Fibroblast of gingiva (primary cell): ENCODE data around the gene ITGB1BP1.

Experiments
- DNase-seq: peaks from one replicate; pipeline ENCODE4 v3.0.0-alpha.2; 2011; ENCODE audit warnings: low read depth

ITGB1BP1 gene

GRCh38 chr2:9377461-9378097 is 45.7 kb downstream of the ITGB1BP1 start:
- DNase-seq = no peak

- DNase-seq = no peak
Measured at GRCh38 chr2:9375857-9376428, 47.4 kb downstream of the ITGB1BP1 start.

DNA sequence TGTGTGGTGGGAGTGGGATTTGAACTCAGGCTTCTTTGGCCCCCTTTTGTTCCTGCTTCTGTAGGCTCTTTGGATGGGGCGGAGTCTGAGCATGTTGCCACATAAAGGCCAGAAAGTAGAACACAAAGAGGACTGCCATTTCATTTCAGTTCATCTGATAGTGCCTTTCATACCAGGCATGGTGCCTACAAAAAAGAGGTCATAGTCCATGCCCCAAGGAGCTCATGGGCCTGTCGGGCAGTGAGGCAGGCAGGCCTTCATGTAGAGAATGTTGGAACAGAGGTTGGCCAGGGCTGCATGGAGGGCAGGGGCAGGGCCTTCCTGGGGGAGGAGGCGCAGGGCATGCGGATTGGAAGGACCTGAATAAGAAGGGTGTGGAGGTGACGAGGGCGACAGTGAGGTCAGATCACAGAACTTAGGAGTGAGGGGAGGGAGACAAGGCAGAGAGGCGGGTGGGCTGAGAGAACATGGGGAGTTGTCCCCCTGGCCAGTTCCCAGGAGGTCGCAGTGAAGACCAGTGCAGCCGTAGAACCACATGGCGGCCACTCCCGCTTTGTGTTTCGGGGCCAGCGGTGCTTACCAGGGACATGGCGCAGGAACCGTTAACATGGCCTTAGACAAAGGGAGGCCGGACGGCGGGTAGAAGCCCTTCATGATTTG is 49.1 kb downstream of the ITGB1BP1 start:
- no peak for DNase-seq

- no peak for DNase-seq
Measured at GRCh38 chr2:9373476-9373875, 49.9 kb downstream of the ITGB1BP1 start.

GRCh38 chr2:9373047-9373446 is 50.3 kb downstream of the ITGB1BP1 start:
- DNase-seq = no peak

DNA sequence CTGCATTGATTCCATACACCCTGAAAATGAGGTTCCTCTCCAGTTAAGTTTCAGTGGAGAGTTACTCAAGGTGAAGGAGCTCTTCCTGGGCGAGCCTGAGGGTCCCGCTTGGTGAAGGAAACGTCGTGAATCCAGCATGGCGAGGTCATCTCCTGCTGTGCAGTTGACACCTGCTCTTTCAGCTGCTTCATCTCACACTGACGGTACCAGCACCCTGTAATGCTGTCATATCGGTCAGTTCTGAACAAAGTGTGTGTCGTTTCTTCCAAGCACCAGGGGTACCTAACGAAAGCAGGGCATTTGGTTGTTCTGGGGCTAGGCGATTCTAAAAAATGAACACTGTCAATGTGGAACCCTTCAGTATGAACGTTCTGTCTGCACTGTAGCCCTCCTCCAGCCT is 52.6 kb downstream of the ITGB1BP1 start:
- DNase-seq = no peak

GRCh38 chr2:9366026-9366425 is 57.3 kb downstream of the ITGB1BP1 start:
- no peak for DNase-seq

- DNase-seq = no peak
Measured at GRCh38 chr2:9365498-9366019, 57.8 kb downstream of the ITGB1BP1 start.

DNA sequence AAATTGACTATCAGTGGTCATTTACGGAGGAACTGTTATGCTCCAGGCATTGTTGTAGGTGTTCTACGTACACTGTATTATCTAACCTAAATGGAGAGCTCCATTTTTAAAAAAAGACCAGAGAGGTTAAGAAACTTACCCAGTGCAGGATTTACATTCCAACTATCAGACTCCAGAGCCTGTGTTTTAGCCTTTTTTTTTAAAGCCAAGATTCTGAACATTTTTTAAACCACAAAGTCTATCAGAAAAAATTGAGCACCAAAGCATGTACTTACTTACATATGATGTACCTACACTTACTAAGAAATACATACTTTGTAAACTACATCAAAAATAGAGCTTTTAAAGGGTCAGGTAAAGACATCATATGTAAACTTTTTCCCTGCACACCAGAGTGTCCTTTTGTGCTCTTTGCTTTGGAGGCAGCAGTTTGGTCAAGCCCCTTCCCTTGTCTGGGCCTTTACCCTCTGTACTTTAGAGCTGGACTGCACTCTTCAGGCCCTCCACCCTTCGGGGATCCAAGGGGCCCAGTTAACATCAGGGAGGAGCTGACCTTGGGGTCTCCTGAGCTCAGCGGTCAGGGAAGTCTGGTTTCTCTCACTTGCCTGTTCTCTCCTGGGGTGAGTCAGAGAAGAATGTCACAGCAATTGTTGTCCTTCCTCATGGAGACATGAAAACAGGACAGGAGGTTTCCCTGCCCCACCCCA is 58.4 kb downstream of the ITGB1BP1 start:
- DNase-seq = no peak

- DNase-seq = no peak
Measured at GRCh38 chr2:9364373-9364772, 59.0 kb downstream of the ITGB1BP1 start.

DNA sequence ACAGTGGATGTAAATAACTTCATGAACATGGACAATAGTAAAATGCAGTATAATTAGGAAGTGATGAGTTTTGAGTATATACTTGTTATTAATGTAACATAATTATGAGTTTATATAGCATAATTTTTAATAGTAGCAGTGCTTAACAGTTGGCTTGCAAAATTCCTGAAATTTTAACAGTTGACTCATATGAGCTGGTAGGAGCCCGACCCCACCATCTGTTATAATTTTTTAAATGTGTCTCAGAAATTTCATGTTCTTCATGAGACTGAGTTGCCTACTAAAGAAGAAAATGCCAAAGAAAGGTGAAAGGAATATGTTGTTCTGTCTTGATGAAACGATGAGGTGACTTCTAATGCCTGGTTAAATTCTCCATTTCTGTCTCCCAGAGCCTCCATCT is 62.6 kb downstream of the ITGB1BP1 start:
- no peak for DNase-seq

GRCh38 chr2:9360110-9360509 is 63.2 kb downstream of the ITGB1BP1 start:
- no peak for DNase-seq

GRCh38 chr2:9359463-9359862 is 63.9 kb downstream of the ITGB1BP1 start:
- no peak for DNase-seq

- peak; percentile 19 for DNase-seq
Measured at GRCh38 chr2:9358846-9359245, 64.5 kb downstream of the ITGB1BP1 start.

DNA sequence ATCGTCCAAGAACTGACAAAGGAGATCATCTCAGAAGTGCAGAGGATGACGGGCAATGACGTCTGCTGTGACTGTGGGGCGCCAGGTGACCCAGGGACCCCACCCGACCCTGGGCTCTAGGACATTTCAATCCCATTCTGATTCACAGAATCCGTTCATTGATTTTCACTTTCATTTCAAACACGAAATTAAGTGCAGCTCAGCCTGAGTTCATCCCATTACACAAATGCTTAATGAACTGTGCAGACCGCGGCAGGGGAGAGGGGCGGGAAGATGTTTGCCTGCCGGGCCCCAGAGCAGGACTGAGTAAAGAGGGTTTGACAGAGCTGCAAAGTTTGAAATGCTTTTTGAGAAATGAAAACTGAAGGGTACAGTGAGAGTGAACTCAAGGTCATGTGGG is 67.1 kb downstream of the ITGB1BP1 start:
- no peak for DNase-seq

DNA sequence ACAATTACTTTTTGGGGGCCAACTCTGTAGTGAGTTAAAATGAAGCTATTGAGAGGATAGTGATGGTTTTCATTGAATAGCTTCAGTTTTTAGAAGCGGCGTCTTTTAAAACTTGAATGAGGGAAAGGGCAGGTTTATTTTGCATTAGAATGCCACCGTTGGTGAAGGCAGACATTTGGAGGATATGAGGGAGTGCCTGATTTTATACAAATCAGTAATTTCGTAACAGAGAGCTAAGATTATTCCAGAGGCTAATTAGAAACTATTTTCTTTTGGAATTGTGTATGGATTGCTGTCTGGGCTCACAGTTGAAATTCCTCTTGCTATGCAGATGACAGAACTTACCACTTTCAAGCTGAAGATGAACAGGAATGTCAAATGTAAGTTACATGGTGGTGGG is 67.6 kb downstream of the ITGB1BP1 start:
- DNase-seq = peak; percentile 21

DNA sequence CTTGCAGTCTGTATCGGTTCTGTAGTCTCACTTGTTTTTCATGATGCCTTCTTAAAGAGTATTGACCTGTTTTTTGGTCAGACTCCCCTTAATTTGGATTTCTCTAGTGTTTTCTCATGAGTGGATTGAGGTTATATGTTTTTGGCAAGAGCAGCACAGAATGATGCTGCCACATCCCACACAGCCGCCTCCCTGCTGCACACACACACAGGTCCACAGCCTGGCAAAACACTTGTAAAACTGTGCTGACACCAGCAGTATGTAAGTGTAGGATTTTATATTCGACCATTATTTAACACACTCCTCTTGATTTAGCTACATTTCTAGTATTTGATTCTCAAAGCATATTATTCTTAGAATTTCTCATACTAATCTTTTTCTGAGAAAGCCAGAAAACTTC is 68.1 kb downstream of the ITGB1BP1 start:
- no peak for DNase-seq

- no peak for DNase-seq
Measured at GRCh38 chr2:9354318-9354717, 69.0 kb downstream of the ITGB1BP1 start.
